Activated CD4-positive, alpha-beta T cell treated with anti-CD3 and anti-CD28 coated beads, Interleukin-2, amount 50 U/mL, for 24 hours (primary cell): ENCODE results near the gene ABI3.
"Not testable (repeated sequence)": the region's sequence is repeated elsewhere in the genome, so short reads cannot be mapped to it uniquely, and the experiment has no call there.

ENCODE experiments used
- DNase-seq, 2 donors: peaks; one replicate each; pipeline ENCODE4 v3.0.0-alpha.2; 2020; ENCODE audit warnings: low read depth in 1 of 2, low spot score in 1 of 2

ABI3 gene

DNA sequence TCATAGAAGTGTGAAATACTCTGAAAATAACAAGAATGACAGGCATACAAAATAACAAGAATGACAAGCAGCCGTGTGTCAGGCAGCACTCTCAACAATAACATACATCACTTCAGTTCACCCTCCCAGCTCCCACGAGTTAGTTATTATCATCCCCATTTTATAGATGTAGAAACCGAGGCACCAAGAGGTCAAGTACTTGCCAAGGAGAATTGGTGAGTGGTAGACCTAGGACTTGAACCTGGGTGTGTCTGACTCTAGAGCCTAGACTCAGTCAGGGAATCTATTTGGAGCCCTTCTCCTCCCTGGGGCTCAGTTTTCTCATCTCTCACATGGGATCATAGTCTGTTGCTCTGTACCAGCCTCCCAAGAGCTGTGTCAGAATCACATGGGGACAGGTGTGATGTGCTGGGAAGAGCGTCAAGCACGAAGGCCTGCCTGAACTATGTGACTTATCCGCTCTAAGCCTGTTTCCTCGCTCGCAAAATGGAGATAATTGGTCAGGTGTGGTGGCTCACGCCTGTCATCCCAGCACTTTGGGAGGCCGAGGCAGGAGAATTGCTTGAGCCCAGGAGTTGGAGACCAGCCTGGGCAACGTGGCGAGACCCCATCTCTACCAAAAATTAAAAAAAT, 39.5 kb downstream of the ABI3 start:
- no peak for DNase-seq

DNA sequence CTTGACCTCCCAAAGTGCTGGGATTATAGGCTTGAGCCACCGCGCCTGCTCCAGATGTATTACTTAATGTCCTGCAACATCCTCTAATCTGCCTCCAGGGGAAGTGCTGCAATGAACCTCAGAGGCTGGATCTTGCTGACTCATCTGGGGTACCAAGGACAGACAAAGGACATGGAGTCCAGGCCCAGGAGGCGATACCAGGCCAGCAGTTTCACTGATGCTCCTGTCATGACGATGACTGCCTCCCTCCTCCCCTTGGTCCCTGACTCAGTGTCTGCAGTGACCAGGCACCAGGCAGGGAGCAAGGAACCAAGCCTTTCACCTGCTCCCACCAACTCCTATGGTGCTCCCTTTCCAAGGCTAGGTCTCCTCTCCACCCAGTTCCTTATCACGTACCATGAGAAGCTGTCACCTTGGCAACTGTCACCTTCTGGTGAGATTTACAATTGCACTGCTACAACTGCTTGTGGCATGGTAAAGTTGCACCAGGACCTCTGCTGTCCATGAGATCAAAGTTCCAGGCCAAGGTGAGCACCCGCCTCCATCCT, 41.7 kb downstream of the ABI3 start:
- no peak for DNase-seq

DNA sequence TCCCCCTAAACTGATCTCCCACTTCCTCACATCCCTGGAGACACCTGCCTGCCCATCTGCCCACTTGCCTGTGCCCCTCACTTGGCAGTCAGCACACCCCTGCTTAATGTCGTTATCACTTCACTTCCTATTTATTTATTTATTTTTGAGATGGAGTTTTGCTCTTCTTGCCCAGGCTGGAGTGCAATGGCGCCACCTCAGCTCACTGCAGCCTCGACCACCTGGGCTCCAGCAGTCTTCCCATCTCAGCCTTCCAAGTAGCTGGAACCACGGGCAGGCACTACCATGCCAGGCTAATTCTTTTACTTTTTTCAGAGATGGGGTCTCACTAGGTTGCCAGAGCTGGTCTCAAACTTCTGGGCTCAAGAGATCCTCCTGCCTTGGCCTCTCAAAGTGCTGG, 43.6 kb downstream of the ABI3 start:
- no peak for DNase-seq

DNA sequence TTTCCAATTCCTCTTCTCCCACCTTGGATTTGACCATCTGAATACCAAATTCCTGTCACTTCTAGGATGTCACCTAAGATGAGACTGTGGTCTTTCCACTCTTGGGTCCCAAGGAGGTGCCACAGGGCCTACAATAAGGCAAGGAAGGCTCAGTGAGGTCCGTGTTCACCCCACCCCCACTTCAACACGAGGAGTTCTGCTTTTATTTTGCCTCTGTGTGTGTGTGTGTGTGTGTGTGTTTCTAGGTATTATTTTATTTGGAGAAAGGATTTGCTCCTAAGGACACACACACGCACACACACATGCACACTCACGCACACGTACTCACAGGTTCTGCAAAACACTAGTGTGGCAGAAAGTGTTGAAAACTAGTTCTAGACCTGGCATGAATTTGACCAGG, 44.6 kb downstream of the ABI3 start:
- no peak for DNase-seq

DNA sequence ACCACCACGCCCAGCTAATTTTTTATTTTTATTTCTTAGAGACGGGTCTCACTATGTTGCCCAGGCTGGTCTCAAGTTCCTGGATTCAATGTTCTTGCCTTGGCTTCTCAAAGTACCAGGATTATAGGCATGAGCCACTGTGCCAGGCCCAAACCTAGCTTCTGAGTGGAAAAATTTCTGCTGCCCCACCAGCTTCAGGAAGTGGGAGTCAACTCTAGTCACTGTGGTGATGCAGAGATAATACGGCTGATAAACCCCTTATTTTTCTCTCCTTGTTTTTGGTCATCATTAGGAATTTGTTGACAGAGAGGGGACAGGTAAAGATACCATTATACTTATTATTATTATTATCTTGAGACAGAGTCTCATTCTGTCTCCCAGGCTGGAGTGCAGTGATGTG, 47.9 kb downstream of the ABI3 start:
- no peak for DNase-seq

DNA sequence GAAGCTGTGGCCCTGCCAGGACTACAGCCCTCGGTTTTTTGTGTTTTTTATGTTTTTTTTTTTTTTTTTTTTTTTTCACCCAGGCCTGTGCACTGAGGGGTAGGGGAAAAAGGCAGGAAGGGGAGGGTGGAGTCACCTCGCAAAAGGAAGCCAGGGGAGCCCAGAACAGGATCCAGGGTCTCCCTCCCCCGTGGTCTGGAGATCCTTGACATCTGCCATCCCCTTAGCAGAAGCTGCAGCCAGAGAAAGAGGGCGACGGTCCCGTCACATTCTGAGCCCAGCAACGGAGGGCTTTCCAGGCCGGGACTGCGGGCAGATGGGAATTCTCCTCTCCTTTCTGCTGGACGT, 49.1 kb downstream of the ABI3 start:
- DNase-seq = no peak

DNA sequence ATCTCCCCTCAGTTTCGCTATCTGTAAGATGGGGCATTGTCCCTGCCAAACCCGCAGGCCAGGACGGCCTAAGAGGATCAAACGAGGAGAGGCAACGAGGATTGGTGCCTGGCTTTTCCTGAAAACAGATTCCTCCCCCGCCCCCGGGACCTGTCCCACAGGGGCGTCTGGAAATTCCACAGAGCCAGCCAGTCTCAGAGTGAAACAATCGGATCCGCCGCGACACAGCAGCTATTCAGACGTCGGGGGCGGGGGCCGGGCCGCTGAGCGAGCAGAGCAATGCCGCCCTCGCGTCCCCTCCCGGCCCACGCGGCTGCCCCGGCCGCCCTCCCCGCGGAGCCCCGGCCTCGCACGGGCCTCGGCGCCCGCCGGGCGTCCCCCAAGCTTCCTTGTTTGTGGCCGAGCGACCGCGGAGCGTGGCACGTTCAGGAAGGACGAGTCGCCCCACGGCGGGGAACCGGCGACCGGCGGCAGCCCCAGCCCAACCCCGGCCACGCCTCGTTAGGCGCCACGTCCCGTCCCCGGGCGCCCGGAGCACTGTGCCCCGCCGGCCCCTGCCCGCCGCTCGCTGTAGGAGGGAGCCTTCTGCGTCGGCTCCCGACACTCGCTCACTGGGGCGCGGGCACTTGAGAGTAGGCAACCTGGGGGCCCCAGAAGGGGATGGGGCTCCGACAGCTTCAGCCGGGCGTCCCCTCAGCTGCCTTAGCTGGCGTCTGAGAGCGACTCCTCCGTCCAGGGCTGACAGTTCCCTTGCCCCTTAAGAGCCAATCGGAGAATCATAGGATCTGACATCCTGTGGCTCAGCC, 49.7 kb downstream of the ABI3 start:
- DNase-seq = peak; percentile 29 to 37

DNA sequence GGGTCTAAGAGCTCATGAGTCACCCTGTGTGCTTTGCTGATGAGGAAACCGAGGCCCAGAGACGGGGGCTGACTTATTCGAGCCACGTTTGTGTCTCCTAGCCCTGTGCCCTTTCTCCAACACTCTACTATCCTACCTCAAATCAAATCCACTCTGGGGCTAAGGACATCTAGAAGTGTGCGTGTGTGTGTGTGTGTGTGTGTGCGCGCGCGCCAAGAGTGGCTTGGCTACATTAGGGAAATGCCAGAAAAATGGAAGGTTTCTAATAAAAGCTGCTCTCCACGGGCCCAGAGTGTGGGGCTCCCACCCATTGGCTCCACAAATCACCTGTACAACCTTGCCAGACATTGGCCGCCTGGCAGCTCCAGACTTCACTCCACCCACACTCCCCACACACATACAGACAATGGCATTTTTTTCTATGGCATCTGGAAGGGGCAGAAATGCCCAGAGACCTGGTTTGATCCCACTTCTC, 50.3 kb downstream of the ABI3 start:
- DNase-seq = peak in 1 of 2 donors; percentile 31

DNA sequence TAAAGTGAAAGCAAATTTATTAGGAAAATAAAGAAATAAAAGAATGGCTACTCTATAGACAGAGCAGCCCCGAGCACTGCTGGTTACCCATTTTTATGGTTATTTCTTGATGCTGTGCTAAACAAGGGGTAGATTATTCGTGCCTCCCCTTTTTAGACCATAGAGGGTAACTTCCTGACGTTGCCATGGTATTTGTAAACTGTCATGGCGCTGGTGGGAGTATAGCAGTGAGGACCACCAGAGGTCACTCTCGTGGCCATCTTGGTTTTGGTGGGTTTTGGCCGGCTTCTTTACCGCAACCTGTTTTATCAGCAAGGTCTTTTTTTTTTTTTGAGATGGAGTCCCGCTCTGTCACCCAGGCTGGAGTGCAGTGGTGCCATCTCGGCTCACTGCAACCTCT, 51.0 kb downstream of the ABI3 start:
- not testable (repeated sequence) for DNase-seq

DNA sequence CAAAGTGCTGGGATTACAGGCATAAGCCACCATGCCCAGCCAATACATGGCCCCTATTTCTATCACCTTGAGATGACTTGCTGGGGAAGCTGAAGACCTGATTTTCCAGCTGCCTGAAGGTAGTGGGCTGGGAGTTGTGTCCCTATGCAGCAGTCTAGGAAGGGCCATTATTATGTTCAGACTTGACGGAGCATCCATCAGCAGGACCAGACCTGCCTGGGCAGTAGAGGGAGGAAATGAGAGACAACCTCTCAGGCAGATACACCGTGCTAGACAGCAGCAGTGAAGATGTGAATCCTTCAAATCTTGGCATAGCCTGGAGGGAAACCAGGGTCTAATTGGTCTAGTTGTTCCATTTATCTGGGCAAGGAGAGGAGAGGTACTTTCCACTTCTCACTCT, 55.7 kb downstream of the ABI3 start:
- no peak for DNase-seq

DNA sequence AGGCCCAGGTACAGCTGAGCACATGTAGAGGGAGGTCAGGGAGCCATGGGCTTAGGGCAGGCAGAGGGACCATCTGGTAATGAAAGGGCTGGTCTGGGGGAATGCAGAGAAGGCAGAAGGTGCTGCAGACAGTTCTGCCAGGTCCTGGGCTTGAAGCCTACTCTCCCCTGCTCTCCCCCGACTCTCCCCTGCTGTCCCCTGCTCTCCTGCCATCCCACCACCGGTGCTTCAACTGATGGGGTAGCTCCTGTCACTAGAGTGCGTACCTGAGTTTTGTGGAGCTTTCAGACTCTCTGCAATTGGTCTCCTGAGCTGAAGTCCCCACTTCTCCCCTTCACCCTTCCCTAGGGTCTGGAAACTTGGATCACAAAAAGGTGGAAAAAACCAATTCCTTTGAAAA, 57.4 kb downstream of the ABI3 start:
- no peak for DNase-seq

DNA sequence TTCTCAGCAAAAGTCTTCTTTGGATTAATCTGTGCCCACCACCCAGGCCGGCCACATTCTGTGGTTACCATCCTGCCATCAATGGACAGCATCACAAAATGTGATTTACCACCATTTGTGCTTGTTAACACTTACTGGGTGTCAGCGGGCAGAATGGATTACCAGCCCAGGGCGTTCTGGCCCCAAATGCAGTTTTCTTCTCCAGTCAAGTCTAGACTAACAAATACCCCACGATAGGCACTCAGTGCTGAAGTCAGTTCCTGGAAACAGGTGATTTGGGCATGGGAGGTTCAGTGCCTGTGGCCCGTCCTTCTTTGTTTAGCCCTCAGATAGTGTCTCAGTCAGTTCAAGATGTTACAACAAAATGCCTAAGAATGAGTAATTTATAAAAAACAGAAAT, 58.8 kb downstream of the ABI3 start:
- no peak for DNase-seq
